ENCODE data around the gene COL4A6.
"Not testable (repeated sequence)": the region's sequence is repeated elsewhere in the genome, so short reads cannot be mapped to it uniquely, and the experiment has no call there.

COL4A6 gene

DNA sequence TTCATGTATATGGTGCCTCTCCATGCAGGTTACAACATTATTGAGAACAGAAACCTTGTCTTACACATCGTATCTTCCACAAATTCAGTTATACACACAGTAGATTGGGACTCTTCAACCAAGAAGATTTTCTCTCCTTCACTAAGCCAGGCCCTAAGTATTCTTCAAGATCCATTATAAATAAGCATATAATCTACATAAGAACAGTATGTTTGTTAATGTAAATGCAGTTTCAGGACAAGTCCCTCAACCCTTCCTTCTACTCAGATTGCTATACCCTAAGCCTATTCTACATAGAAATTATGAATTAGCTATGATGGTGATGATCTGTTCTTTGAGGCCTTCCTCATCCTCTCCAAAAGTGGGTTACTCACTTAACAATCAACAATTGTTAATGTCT, 41.2 kb downstream of the COL4A6 start:
- H3K9me3 ChIP-seq (ENCODE audit: control insufficient read depth, low read length) = no peaks in the 10 kb centered on the region
- no peak overlapping the region for H4K91ac ChIP-seq (ENCODE audit: low read length)
- no peak overlapping the region for H2BK15ac ChIP-seq (ENCODE audit: low read depth, poor library complexity, severe bottlenecking)
- no peak overlapping the region for H2AFZ ChIP-seq (ENCODE audit: low read depth, low read length)
- no peak overlapping the region for H2BK5ac ChIP-seq (ENCODE audit: low read depth, low read length, poor library complexity, severe bottlenecking)
- no peak overlapping the region for H3K9ac ChIP-seq (ENCODE audit: low read length)
- H3K36me3 ChIP-seq (ENCODE audit: control insufficient read depth in 1 of 2, insufficient read depth in 2 of 2, low read depth in 1 of 2, low read length in 2 of 2) = no peaks in the 10 kb centered on the region
- no peak for DNase-seq
- no peak overlapping the region for H3K27ac ChIP-seq (ENCODE audit: low read length, poor library complexity, severe bottlenecking)
- no peaks in the 10 kb centered on the region for H3K79me1 ChIP-seq (replicated peaks; ENCODE audit: low read length, poor library complexity, severe bottlenecking)
- no peaks in the 10 kb centered on the region for H3K4me1 ChIP-seq (ENCODE audit: control insufficient read depth, insufficient read depth, low read depth, low read length)
- H3K4me3 ChIP-seq (ENCODE audit: insufficient read depth in 1 of 2, low read depth in 1 of 2, low read length in 2 of 2) = no peak overlapping the region
- H3K4ac ChIP-seq (ENCODE audit: low read depth in 1 of 2, low read length in 2 of 2) = no peak overlapping the region
- H3K14ac ChIP-seq (ENCODE audit: low read length in 2 of 2) = no peak overlapping the region
- no peak overlapping the region for H4K8ac ChIP-seq (ENCODE audit: low read length)
- no peaks in the 10 kb centered on the region for H3K27me3 ChIP-seq (ENCODE audit: control insufficient read depth in 1 of 2, insufficient read depth in 1 of 2, low read length in 2 of 2)
- WGBS = 100% methylated on average over 1 of the region's 1 CpG
- H3K18ac ChIP-seq (ENCODE audit: low read depth in 1 of 2, low read length in 2 of 2) = no peak overlapping the region
- H3K4me2 ChIP-seq (ENCODE audit: low read length, poor library complexity, severe bottlenecking) = no peak overlapping the region
- H3K23ac ChIP-seq (ENCODE audit: low read length in 2 of 2) = no peak overlapping the region
- no peak overlapping the region for H2BK12ac ChIP-seq (ENCODE audit: low read length in 2 of 2)
- H2AK5ac ChIP-seq (ENCODE audit: low read length, severe bottlenecking) = no peak overlapping the region
- no peak overlapping the region for H2BK120ac ChIP-seq (ENCODE audit: low read depth, low read length)

DNA sequence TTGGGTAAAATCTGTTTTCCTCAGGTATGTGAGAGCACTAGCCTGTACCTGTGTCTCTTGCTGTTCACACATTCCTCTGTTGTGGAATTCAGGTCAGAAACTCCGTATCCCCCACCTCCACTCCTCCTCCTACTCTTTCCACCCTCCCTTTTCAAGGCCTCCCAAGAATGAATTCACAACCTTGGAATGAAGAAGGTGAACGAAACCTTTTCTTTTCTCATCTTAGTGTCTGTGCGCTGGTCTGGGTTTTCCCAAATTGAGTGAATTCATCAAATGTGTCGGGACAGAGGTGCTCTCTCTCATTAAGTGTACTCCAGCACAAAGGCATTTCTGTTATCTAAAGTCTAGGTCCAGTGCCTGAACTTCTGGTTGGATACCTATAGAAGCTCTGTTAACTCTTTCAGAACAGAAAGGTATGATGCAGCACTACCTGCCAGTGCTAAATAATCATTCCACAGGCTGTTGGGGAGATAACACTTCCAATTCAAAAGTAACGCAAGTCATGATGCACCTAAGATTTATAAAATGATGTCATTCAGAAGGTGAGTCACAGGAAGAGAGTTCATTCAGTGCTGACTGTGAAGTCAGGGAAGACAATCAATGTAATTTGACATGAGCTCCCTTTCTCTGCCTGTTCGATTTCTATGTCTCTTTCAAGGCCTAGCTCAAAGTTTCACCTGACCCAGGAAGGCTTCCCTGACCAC, 41.9 kb downstream of the COL4A6 start:
- Histone ChIP-seq H3K4ac (ENCODE audit: low read depth in 1 of 2, low read length in 2 of 2) (no peak overlapping the region), H3K14ac (ENCODE audit: low read length in 2 of 2) (no peak overlapping the region), H2BK15ac (ENCODE audit: low read depth, poor library complexity, severe bottlenecking) (no peak overlapping the region), H2AFZ (ENCODE audit: low read depth, low read length) (no peak overlapping the region), H3K4me3 (ENCODE audit: insufficient read depth in 1 of 2, low read depth in 1 of 2, low read length in 2 of 2) (no peak overlapping the region), H4K8ac (ENCODE audit: low read length) (no peak overlapping the region), H3K18ac (ENCODE audit: low read depth in 1 of 2, low read length in 2 of 2) (no peak overlapping the region), H3K36me3 (ENCODE audit: control insufficient read depth in 1 of 2, insufficient read depth in 2 of 2, low read depth in 1 of 2, low read length in 2 of 2) (no peaks in the 10 kb centered on the region), H3K23ac (ENCODE audit: low read length in 2 of 2) (no peak overlapping the region), H4K91ac (ENCODE audit: low read length) (no peak overlapping the region), H2BK12ac (ENCODE audit: low read length in 2 of 2) (no peak overlapping the region), H2BK5ac (ENCODE audit: low read depth, low read length, poor library complexity, severe bottlenecking) (no peak overlapping the region), H3K4me2 (ENCODE audit: low read length, poor library complexity, severe bottlenecking) (no peak overlapping the region), H2BK120ac (ENCODE audit: low read depth, low read length) (no peak overlapping the region), H3K27ac (ENCODE audit: low read length, poor library complexity, severe bottlenecking) (no peak overlapping the region), H3K79me1 (replicated peaks; ENCODE audit: low read length, poor library complexity, severe bottlenecking) (no peaks in the 10 kb centered on the region), H3K9ac (ENCODE audit: low read length) (no peak overlapping the region), H3K27me3 (ENCODE audit: control insufficient read depth in 1 of 2, insufficient read depth in 1 of 2, low read length in 2 of 2) (no peaks in the 10 kb centered on the region), H3K4me1 (ENCODE audit: control insufficient read depth, insufficient read depth, low read depth, low read length) (no peaks in the 10 kb centered on the region), H3K9me3 (ENCODE audit: control insufficient read depth, low read length) (no peaks in the 10 kb centered on the region), H2AK5ac (ENCODE audit: low read length, severe bottlenecking) (no peak overlapping the region)
- DNase-seq = peak; percentile 15
- WGBS = 60% methylated on average over 3 of the region's 6 CpGs

DNA sequence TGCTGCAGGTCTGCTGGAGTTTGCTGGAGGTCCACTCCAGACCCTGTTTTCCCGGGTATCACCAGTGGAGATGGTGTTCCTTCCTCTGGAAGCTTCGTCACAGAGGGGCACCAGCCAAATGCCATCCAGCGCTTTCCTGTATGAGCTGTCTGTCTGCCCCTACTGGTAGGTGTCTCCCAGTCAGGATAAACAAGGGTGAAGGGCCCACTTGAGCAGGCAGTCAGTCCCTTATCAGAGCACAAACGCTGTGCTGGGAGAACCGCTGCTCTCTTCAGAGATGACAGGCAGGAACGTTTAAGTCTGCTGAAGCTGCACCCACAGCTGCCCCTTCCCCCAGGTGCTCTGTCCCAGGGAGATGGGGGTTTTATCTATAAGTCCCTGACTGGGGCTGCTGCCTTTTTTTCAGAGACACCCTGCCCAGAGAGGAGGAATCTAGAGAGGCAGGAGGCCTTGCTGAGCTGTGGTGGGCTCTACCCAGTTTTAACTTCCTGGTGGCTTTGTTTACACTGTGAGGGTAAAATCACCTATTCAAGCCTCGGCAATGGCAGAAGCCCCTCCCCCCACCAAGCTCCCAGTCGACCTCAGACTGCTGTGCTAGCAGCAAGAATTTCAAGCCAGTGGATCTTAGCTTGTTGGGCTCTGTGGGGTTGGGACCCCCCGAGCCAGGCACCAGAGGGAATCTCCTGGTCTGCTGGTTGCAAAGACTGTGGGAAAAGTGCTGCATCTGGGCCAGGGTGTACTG, 47.1 kb downstream of the COL4A6 start:
- not testable (repeated sequence) for H2AK5ac ChIP-seq (ENCODE audit: low read length, severe bottlenecking); H3K27me3 ChIP-seq (ENCODE audit: control insufficient read depth in 1 of 2, insufficient read depth in 1 of 2, low read length in 2 of 2); H2AFZ ChIP-seq (ENCODE audit: low read depth, low read length); H2BK5ac ChIP-seq (ENCODE audit: low read depth, low read length, poor library complexity, severe bottlenecking); H3K9ac ChIP-seq (ENCODE audit: low read length); H3K4me3 ChIP-seq (ENCODE audit: insufficient read depth in 1 of 2, low read depth in 1 of 2, low read length in 2 of 2); H3K23ac ChIP-seq (ENCODE audit: low read length in 2 of 2); H3K36me3 ChIP-seq (ENCODE audit: control insufficient read depth in 1 of 2, insufficient read depth in 2 of 2, low read depth in 1 of 2, low read length in 2 of 2); H3K18ac ChIP-seq (ENCODE audit: low read depth in 1 of 2, low read length in 2 of 2); H4K91ac ChIP-seq (ENCODE audit: low read length); H2BK15ac ChIP-seq (ENCODE audit: low read depth, poor library complexity, severe bottlenecking); H3K79me1 ChIP-seq (replicated peaks; ENCODE audit: low read length, poor library complexity, severe bottlenecking); H3K4me2 ChIP-seq (ENCODE audit: low read length, poor library complexity, severe bottlenecking); H3K27ac ChIP-seq (ENCODE audit: low read length, poor library complexity, severe bottlenecking); H3K4ac ChIP-seq (ENCODE audit: low read depth in 1 of 2, low read length in 2 of 2); H4K8ac ChIP-seq (ENCODE audit: low read length); DNase-seq; H3K4me1 ChIP-seq (ENCODE audit: control insufficient read depth, insufficient read depth, low read depth, low read length); H3K14ac ChIP-seq (ENCODE audit: low read length in 2 of 2); H2BK120ac ChIP-seq (ENCODE audit: low read depth, low read length); H2BK12ac ChIP-seq (ENCODE audit: low read length in 2 of 2); H3K9me3 ChIP-seq (ENCODE audit: control insufficient read depth, low read length)
- 60% methylated on average over 7 of the region's 9 CpGs for WGBS

DNA sequence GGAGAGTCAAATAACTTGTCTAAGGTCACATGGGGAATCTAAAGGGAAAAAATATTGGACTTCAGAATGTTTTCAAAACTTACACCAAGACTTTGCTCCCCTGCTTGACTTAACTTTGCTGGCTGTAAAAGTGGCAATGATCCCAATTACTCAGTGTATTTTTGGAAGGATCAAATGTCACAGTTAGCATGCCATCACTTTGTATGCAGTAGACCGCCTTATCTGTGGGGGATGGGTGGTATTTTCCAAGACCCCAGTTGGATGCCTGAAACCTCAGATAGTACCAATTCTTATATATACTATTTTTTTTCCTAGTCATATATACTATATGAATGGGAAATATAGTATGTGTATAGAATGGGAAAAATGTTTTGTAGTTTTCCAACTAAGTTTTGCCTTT, 53.4 kb downstream of the COL4A6 start:
- Histone ChIP-seq H3K27me3 (ENCODE audit: control insufficient read depth in 1 of 2, insufficient read depth in 1 of 2, low read length in 2 of 2) (no peaks in the 10 kb centered on the region), H3K9me3 (ENCODE audit: control insufficient read depth, low read length) (no peaks in the 10 kb centered on the region), H3K18ac (ENCODE audit: low read depth in 1 of 2, low read length in 2 of 2) (no peak overlapping the region), H3K9ac (ENCODE audit: low read length) (no peak overlapping the region), H3K27ac (ENCODE audit: low read length, poor library complexity, severe bottlenecking) (no peak overlapping the region), H3K4me3 (ENCODE audit: insufficient read depth in 1 of 2, low read depth in 1 of 2, low read length in 2 of 2) (no peak overlapping the region), H3K4ac (ENCODE audit: low read depth in 1 of 2, low read length in 2 of 2) (no peak overlapping the region), H2AFZ (ENCODE audit: low read depth, low read length) (no peak overlapping the region), H3K79me1 (replicated peaks; ENCODE audit: low read length, poor library complexity, severe bottlenecking) (no peaks in the 10 kb centered on the region), H4K91ac (ENCODE audit: low read length) (no peak overlapping the region), H3K4me1 (ENCODE audit: control insufficient read depth, insufficient read depth, low read depth, low read length) (no peaks in the 10 kb centered on the region), H2AK5ac (ENCODE audit: low read length, severe bottlenecking) (no peak overlapping the region), H3K4me2 (ENCODE audit: low read length, poor library complexity, severe bottlenecking) (no peak overlapping the region), H4K8ac (ENCODE audit: low read length) (no peak overlapping the region), H2BK12ac (ENCODE audit: low read length in 2 of 2) (no peak overlapping the region), H2BK15ac (ENCODE audit: low read depth, poor library complexity, severe bottlenecking) (no peak overlapping the region), H3K36me3 (ENCODE audit: control insufficient read depth in 1 of 2, insufficient read depth in 2 of 2, low read depth in 1 of 2, low read length in 2 of 2) (no peaks in the 10 kb centered on the region), H2BK120ac (ENCODE audit: low read depth, low read length) (no peak overlapping the region), H2BK5ac (ENCODE audit: low read depth, low read length, poor library complexity, severe bottlenecking) (no peak overlapping the region), H3K23ac (ENCODE audit: low read length in 2 of 2) (no peak overlapping the region), H3K14ac (ENCODE audit: low read length in 2 of 2) (no peak overlapping the region)
- WGBS = no CpG with 5 or more reads among the region's 1 CpG
- DNase-seq = no peak
